Pancreas (tissue), 10 donors: ENCODE results near the gene AFAP1L2. TPM values are rescaled to one million over a fixed set of nuclear protein-coding genes. Genes with fewer than 3 reads are reported as not detected.

ENCODE experiments used
- ATAC-seq, 4 donors: fragments of 200-7000 bp; cut with Tn5 transposase; one replicate each; pipeline versions ENCODE4 v1.8.0 to v1.9.1; 2020; ENCODE audit warnings: mild to moderate bottlenecking in 4 of 4, moderate library complexity in 4 of 4
- DNase-seq, 6 donors: peaks; one replicate each; pipeline ENCODE4 v3.0.0-alpha.2; 2020
- FAIRE-seq: peaks from 2 replicates; lab custom pipeline; 2012; peaks lifted over from hg19 to GRCh38; lab: Jason Lieb, UNC
- H3K27ac ChIP-seq, 4 donors: fragments of 200-600 bp; sonication (generic); 1 replicate in 3 of 4; 2 replicates in 1 of 4; pipeline versions ENCODE4 v1.5.0 to v1.8.0; 2020
- H3K27me3 ChIP-seq, 4 donors: fragments of 200-600 bp; one replicate each; pipeline ENCODE4 v1.8.0; 2021
- H3K36me3 ChIP-seq, 3 donors: fragments of 200-600 bp; sonication (generic) in 1 of 3; one replicate each; pipeline versions ENCODE4 v1.5.0 to v1.8.0; 2020 to 2021
- H3K4me1 ChIP-seq, 3 donors: fragments of 200-600 bp; one replicate each; pipeline ENCODE4 v1.8.0; 2021
- H3K4me3 ChIP-seq, 4 donors: fragments of 200-600 bp; sonication (generic) in 2 of 4; one replicate each; pipeline versions ENCODE4 v1.5.0 to v1.8.0; 2020 to 2021
- H3K9me3 ChIP-seq, 4 donors: fragments of 200-600 bp; one replicate each; pipeline ENCODE4 v1.8.0; 2021
- WGBS, 2 donors: extraction: QIAGEN DNeasy Blood & Tissue Kit; methylation state at CpG; one replicate each; pipeline ENCODE4 v1.1.7; 2013; 5-methylcytosine and 5-hydroxymethylcytosine counted together
- intact Hi-C, 3 donors: fragments of 100-400 bp; cut with DNase I; formaldehyde crosslinking; loops; one replicate each; pipeline versions ENCODE4 v1.11.1 to v1.14.2; 2022
- polyA plus RNA-seq, 2 donors: library from polyadenylated mRNA; stranded (reverse); fragments of 200-250 nt; gene quantifications; one replicate each; pipeline ENCODE4 v1.2.3, GENCODE V29; 2013
- total RNA-seq, 6 donors: library from RNA; stranded (reverse); fragmentation: NEBNext Ultra II Directional in 4 of 6; extraction: Animal tissue kit (Norgen Biotek cat#: 25700) in 4 of 6; gene quantifications; one replicate each; pipeline versions ENCODE4 v1.2.1 to v1.2.4, GENCODE V29; 2021 to 2023
- TF ChIP-seq, protein P1 (sequence below), 4 donors: fragments of 200-600 bp; sonication (generic) in 3 of 4; IDR thresholded peaks; one replicate each; pipeline versions ENCODE4 v1.5.0 to v1.8.0; 2021; ENCODE audit warnings: antibody characterized with exemption in 4 of 4
- donor health status: healthy with polysubstance abuse.
- donor health status: DM: no; HTN: no; CAD: no; lungs with moderate emphysema.
- donor health status: DM: no; HTN: no; CAD: no.
- donor health status: control.
- donor health status: control.
- donor health status: Bipolar disorder and iron deficiency.
- donor health status: DM: yes; HTN: yes; CAD: no.
- donor health status: DM: no; HTN: no; CAD: no.
- donor health status: DM: no; HTN: no; CAD: no.
- donor health status: DM: yes; HTN: yes; CAD: no.

Gene AFAP1L2
- total and polyA plus RNA-seq, 8 donors = 3.3 to 19.9 (median 5.3) TPM

DNA sequence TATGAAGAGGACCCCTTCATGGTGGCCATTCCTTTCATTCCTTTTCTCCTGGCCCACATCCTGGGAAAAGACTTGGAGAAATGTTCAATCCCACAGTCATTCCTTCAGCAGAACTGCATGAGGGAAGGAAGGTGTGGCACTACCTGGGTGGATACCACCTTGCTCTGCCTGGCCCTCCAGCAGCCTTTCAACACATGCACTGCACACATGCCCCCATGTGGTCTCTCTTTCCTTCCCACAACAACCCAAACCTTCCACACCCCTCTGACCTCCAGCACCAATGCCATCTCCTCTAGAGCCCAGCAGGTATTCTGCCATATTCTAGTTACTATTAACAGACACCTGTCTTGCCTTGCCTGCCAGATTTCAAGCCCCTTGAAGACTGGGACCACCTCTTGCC is 40.5 kb upstream of the AFAP1L2 start:
- Histone ChIP-seq H3K4me1 (peaks cover 3 to 12% (median 6%) of the 10 kb centered on the region in 3 donors), H3K4me3 (no peak overlapping the region), H3K9me3 (no peaks in the 10 kb centered on the region), H3K36me3 (peaks cover 0 to 16% (median 0%) of the 10 kb centered on the region in 3 donors), H3K27me3 (no peaks in the 10 kb centered on the region), H3K27ac (no peak overlapping the region)
- TF ChIP-seq, protein P1, sequence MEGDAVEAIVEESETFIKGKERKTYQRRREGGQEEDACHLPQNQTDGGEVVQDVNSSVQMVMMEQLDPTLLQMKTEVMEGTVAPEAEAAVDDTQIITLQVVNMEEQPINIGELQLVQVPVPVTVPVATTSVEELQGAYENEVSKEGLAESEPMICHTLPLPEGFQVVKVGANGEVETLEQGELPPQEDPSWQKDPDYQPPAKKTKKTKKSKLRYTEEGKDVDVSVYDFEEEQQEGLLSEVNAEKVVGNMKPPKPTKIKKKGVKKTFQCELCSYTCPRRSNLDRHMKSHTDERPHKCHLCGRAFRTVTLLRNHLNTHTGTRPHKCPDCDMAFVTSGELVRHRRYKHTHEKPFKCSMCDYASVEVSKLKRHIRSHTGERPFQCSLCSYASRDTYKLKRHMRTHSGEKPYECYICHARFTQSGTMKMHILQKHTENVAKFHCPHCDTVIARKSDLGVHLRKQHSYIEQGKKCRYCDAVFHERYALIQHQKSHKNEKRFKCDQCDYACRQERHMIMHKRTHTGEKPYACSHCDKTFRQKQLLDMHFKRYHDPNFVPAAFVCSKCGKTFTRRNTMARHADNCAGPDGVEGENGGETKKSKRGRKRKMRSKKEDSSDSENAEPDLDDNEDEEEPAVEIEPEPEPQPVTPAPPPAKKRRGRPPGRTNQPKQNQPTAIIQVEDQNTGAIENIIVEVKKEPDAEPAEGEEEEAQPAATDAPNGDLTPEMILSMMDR (IDR thresholded peaks at IDR 0.05) = no peak
- DNase-seq (no peak), FAIRE-seq (no peak), ATAC-seq (peak in 2 of 4 donors; percentile 15 to 26)
- intact Hi-C loops = no loop called here

DNA sequence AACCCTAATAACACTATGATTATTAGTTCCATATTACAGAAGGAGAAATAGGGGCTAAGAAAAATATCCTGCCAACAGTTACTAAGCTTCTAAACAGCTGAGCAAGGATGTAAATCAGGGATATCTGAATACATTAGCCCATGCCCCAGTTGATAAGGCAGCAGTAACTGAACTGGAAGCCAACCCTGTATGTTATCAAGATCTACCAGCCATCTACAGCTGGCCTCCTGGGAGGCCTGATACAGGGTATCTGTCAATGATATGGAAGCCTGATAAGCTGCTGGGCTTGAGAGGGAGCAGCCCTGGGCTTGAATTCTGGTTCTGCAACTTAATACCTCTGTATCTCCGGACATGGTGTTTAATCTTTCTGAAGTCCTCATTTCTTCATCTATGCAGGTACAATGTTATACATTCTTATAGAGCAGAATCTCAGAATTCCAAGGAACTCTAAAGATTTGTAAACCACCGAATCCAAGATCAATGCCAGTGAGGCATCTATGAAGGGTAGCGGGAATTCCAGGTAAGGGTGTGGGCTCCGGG is 37.9 kb upstream of the AFAP1L2 start:
- Histone ChIP-seq H3K27me3 (no peaks in the 10 kb centered on the region), H3K27ac (no peak overlapping the region), H3K36me3 (peaks cover 0 to 26% (median 0%) of the 10 kb centered on the region in 3 donors), H3K9me3 (no peaks in the 10 kb centered on the region), H3K4me3 (no peak overlapping the region), H3K4me1 (peaks cover 3 to 12% (median 6%) of the 10 kb centered on the region in 3 donors)
- TF ChIP-seq, protein P1 (IDR thresholded peaks at IDR 0.05) = no peak
- intact Hi-C loops = no loop called here
- ATAC-seq (no peak), FAIRE-seq (no peak), DNase-seq (no peak)
- WGBS, 2 donors = 69 to 73% methylated on average over 4 of the region's 4 CpGs

DNA sequence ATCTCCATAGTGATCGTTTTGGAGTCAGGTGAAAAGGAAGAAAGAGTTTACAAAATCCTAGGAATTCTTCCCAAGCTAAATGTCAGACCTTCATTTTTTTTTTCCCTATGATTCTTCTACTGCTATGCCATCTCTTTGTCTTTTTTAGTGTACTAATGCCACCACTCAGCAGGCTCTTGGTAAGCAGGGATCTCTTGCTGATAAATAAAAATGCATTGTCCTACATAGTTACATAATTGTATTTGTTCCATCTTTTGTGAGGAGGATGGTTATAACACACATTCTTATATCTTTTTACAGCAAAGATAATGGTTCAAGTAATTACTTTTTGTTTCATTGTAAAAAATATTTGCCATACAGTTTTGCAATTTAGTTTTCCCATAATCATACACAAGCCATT is 36.8 kb upstream of the AFAP1L2 start:
- no peak overlapping the region for H3K4me3 ChIP-seq
- no peak for ATAC-seq
- no peaks in the 10 kb centered on the region for H3K9me3 ChIP-seq
- intact Hi-C loops = no loop called here
- no peak for DNase-seq
- peaks cover 0 to 26% (median 0%) of the 10 kb centered on the region in 3 donors for H3K36me3 ChIP-seq
- TF ChIP-seq, protein P1 (IDR thresholded peaks at IDR 0.05) = no peak
- peaks cover 0 to 6% (median 0%) of the 10 kb centered on the region in 3 donors for H3K4me1 ChIP-seq
- 71 to 81% methylated on average over 1 of the region's 1 CpG for WGBS, 2 donors
- FAIRE-seq = no peak
- no peaks in the 10 kb centered on the region for H3K27me3 ChIP-seq
- no peak overlapping the region for H3K27ac ChIP-seq

DNA sequence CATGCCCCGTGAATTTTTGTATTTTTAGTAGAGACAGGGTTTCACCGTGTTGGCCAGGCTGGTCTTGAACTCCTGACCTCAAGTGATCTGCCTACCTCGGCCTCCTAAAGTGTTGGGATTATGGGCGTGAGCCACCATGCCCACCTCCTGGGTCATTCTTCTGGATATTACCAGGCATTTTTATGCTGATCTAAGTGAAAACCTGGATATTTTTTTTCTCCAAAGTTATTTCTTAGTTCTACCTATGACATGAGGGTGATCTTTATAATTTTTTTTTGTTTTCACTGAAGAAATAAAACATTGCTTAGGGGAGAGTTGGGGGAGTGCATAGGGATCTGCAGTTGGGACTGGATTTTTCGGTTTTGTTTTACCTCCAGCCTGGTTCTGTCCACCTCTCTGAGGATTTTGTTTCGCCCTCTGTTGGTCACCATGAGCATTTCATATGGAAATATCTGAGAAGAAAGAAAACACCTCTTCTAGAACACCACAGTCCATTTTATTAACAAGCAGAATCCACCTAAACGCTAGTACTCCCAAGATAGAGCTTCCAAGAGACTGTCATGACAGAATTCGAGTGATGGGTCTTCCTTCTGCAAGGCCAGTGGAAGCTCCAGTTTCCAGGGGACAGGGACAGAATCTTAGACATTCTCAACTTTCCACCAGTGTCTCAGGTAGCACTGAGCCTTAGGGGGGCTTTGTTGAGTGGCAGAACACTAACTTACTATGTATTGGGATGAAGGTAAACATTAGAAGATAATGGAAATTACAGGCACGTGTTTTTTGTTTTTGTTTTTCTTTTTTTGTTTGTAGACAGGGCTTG is 33.4 kb upstream of the AFAP1L2 start:
- Histone ChIP-seq H3K27me3 (no peaks in the 10 kb centered on the region), H3K9me3 (no peaks in the 10 kb centered on the region), H3K4me1 (no peaks in the 10 kb centered on the region), H3K36me3 (peaks cover 0 to 26% (median 0%) of the 10 kb centered on the region in 3 donors), H3K4me3 (no peak overlapping the region), H3K27ac (no peak overlapping the region)
- intact Hi-C loops = loop anchor here in 2 of 3 donors (5.0 to 10.0 kb wide), 2 partner anchors 123 to 135 kb away; no protein-coding TSS in a partner anchor
- no peak for FAIRE-seq
- 56 to 60% methylated on average over 9 of the region's 9 CpGs for WGBS, 2 donors
- TF ChIP-seq, protein P1 (IDR thresholded peaks at IDR 0.05) = peak; percentile 26 to 46 (median 34)
- DNase-seq = peak in 1 of 6 donors; percentile 16
- ATAC-seq = peak; percentile 58 to 89 (median 74)
